Measurements from ENCODE around the gene FDXR.
"Not testable (repeated sequence)": the region's sequence is repeated elsewhere in the genome, so short reads cannot be mapped to it uniquely, and the experiment has no call there.

FDXR gene, protein sequence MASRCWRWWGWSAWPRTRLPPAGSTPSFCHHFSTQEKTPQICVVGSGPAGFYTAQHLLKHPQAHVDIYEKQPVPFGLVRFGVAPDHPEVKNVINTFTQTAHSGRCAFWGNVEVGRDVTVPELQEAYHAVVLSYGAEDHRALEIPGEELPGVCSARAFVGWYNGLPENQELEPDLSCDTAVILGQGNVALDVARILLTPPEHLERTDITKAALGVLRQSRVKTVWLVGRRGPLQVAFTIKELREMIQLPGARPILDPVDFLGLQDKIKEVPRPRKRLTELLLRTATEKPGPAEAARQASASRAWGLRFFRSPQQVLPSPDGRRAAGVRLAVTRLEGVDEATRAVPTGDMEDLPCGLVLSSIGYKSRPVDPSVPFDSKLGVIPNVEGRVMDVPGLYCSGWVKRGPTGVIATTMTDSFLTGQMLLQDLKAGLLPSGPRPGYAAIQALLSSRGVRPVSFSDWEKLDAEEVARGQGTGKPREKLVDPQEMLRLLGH

DNA sequence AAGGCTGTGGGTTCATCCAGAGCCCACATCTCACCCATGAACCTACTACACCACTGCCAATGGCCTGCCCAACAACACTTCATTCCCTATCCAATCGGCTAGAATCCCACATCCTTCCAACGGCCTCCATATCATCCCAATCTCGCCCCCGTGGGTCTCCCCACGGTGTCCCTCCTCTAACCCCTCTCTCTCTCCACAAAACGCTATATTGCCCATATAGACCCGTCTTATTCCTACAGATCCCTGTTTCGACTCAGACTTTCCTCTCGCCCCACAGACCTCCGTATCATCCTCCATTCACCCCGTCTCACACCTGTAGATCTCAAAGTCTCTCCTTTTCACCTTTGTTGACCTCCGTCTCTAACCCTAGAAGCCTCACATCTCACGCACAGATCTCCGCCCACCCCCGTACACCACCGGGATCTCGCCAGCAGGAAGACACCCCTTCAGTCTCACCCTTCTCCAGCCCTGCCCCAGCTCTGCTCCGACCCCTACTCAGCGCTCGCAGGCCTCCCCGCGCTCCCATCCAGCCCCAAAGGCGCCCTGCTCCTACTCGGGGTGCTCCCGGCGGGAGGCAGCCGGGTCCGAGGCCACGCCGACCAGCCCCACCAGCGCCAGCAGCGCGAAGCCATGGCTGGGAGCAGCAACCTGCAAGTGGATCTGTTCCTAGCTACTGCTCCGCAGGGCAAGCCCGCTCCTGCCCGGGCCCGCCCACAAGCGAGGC, at the start of gene FDXR:
Gene FDXR (minus strand): TSS at position 682 of the 724 bp plus-strand sequence. CDS start 50 bp downstream, at position 632.
- no peak for DNase-seq (ENCODE audit: low spot score)

DNA sequence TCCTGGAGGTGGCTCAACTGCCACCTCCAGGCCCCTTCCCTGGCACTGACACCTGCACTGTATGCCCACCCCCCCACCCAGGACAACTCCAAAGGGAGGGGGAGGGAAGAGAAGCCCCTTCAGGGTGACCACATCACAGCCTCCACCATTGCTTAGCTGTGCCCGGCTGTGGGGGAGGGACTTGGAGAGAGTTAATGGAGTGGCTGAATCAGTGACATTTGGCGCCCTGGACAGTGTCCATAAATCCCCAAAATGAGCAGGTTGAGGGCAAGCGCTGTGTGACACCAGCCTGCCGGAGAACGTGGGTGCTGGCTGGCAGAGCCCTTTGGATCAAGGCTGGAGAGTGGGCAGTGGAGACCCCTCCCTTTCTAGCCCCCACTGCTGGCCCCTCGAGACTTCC, 49.4 kb upstream of the FDXR start:
- no peak for DNase-seq (ENCODE audit: low spot score)

DNA sequence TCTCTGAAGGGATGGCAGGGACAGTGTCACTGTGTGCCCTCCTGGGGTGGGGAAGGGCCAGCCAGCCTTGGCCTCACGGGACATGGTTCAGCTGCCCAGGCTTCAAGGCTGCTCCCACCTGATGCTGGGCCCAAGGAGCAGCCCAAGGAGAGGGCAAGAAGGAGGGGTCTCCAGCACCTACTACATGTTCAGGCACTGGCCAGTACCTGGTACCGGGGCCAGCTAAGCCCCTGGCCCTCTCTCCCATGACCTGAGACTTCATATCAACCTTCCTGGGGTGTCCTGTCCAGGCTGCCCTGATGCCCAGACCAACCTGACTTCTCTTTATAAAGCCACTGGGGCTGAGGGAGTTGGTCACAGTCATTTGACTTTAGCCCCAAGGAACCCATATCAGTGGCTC, 49.0 kb upstream of the FDXR start:
- no peak for DNase-seq (ENCODE audit: low spot score)

DNA sequence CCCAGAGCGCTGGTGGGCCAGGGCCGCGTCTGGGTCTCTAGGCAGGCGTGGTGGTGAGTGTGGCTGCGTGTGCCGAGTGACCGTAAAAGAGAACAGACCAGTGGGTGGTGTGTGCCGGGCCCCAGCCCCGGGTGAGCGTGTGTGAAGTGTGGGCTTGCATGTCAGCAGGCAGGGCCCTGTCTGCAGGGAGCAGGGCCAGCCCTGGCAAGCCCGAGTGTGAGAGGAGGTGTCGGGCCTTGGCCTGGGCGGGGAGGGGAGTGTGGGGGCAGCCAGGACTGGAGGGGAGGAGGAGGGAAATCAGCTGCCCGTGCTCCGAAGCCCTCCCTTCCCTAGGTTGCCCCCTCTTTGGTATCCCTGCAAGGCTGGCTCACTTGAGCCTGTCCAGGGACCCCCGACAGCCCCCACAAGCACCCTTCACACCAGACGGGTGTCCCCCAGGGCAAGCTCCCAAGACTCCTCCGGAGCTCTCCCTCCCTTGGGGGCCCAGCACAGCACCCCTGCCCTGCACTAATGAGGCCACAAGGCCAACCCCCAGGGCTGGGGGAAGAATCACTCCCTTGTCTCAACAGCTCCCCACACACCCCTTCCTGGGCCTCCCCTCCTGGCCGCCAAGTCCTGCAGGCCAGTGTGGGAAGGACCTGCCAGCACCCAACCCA, 48.4 kb upstream of the FDXR start:
- no peak for DNase-seq (ENCODE audit: low spot score)

DNA sequence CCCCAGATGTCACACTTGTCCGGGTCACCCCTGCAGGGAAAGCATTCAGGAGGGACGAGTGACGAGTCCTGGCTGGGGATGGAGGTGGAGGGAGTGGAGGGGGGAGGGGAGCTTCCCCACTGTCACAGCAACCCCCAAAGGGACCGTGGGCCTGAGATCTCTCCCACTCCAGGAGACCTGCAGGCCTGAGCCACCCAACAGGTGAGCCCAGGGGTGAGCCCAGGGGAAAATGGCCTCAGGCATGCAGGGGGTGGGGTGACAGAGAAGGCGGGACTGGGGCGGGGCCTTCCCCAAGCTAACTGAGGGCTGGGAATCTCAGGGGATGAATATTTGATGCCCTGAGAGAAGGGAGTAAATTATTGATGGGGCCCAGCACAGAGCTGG, 47.8 kb upstream of the FDXR start:
- DNase-seq (ENCODE audit: low spot score) = peak; percentile 63

DNA sequence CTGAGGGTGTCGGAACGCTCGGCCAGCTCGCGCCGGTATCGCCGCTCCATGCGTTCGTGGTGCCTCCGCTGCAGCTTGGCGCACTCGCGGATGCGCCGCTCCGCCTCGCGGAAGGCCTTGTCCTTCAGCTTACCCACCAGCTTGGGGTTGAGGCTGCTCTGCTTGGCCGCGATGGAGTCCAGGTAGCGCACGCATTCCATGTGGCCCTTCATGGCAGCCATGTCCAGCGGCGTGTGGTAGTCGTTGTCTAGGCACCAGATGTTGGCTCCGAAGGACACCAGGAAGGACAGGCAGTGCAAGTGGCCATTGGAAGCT, 47.5 kb upstream of the FDXR start:
- DNase-seq (ENCODE audit: low spot score) = no peak

DNA sequence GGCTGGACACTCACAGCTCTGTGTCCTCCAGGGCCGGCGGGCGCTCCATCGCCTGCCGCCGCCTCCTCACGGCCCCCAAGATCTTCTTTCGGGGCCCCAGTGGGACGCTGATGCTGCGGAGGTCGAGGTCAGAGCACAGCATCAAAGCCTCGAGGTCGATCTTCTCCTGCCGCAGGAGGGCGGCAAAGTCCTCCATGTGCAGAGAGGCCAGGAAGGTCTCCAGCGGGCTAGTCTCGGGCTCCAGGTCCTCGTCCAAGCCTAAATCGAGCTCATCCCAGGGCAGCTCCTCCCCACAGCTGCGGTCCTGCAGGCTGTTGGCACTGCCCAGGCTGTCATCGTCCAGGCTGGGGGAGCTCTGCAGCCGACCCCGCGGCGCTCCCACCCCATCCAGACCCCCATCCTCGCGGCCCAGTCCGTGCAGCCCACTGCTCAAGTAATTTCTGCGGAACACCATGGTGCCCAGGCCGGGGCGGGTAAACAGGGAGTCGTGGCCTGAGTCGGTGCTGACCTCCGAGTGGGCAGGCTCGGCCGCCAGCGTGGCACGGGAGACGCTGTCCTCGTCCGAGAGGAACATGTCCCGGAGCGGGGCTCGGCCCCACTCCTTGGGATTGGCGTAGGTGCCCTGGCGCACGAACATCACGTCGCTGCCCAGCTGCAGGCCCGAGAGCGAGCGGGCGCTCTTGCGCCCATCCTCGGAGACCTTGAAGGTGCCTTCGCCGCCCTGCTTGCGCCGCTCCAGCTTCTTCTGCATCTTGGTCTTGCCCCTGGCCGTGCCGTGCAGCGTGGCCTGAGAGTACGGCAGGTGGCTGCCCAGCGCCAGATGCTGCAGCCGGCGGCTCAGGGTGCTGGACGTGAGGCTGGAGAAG, 46.9 kb upstream of the FDXR start:
- DNase-seq (ENCODE audit: low spot score) = peak; percentile 82

DNA sequence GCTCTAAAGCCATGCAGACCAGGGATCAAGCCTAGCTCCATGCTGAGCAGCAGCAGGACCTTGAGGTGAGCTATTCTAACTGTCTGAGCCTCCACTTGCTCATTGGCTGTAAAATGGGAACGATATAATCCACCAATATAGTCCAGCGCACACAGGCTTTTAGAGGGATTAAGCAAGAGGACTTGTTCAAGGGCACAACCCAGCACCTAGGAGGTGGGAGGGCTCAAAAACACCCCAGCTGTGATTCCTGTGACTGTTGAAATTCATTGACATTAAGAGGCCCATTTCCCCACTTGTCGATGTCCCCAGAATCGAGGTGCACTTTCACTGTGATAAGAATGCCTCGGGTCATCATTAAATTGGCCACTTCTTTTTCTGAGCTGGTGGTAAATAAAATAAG, 46.1 kb upstream of the FDXR start:
- DNase-seq (ENCODE audit: low spot score) = no peak

DNA sequence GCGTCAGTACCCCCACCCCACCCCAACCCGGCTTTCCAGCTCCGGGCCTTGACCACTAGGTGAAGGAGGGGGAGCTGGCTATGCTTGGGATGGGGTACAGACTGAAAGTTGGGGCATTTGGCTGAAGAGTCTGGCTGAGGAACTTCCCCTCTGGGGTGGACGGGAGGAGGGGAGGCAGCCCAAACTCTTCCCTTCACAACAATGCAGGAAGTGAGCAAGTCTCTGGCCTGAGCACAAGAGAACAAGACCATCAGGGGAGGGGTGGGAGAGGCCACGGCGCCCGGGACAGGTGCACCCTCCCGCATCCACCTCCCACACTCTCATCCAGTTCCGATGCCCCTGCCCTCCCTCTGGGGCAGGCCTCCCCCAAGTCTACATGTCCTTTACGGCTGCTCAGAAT, 44.6 kb upstream of the FDXR start:
- DNase-seq (ENCODE audit: low spot score) = no peak

DNA sequence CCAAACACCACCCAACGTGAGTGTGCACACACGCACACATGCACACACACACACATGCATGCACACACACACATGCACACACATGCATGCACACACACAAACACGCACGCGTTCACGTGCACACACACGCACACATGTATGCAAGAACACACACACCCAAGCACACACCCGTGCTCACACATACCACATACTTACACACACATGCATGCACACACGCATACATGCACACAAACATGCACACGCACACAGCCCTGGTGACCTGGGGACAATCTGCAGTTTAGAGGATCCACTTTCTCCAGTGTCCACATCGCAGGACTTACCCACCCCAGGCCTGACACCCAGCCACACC, 44.0 kb upstream of the FDXR start:
- no peak for DNase-seq (ENCODE audit: low spot score)

DNA sequence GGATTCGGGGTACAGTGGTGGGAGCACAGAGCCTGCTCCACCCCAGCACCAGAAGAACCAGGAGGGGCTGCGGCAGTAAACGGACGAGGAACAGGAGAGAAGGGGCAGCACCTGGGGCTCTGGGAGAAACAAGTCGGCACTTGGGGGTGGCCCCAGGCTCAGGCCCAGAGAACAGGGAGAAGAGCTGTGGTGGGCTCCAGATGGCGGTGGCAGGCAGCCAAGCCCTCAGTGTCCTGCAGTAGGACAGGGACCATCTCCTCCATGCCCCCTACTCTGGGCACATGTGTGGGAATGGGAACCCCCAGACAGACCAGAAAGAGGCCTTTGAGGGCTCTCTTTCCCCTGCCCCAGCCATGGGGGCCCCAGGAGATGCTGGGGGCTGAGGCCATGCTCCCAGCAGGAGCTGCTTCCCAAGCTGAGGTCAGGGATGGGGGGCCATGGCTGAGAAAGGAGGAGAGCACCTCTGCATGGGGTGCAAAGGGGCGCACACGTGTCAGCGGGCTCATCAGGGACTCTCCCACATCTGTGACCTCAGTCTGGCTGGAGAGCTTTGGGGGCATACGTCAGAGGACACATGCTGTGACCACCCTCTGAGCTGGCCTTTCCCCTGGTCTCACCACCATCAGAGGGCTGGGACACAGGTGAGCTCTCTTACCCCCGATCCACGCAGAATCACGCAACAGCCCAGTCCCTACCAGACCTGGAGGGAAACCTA, 43.5 kb upstream of the FDXR start:
- no peak for DNase-seq (ENCODE audit: low spot score)

DNA sequence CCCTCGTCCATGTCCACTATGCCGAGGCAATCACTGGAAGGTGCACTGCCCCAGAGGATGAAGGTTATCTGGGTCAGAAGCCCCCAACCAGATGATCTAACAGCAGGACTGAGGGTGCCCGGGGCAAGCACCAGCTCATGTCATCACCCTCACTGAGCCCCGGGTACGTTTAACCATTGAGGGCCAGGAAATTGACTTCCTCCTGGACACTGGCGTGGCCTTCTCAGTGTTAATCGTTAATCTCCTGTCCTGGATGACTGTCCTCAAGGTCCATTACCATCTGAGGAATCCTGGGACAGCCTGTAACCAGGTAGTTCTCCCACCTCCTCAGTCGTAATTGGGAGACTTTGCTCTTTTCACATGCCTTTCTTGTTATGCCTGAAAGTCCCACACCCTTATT, 38.6 kb upstream of the FDXR start:
- not testable (repeated sequence) for DNase-seq (ENCODE audit: low spot score)

DNA sequence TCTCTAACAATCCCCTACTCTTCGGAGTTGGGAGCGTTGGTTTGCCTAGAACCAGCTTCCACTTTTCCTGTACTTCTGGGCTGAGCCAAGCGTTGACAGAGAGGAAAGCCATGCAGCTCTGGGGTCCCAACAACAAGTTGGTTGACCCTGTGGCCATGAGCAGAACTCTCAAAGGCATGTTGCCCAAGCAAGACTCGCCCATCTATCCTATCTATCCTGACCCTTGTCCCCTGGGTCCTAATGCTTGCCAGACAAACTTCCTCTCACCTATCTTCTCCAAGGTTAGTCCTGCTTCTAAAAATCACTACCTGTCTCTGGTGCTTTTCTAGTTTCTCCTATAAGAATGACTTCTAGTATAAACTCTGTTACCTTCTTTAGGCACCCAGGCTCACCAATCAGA, 36.3 kb upstream of the FDXR start:
- DNase-seq (ENCODE audit: low spot score) = not testable (repeated sequence)

DNA sequence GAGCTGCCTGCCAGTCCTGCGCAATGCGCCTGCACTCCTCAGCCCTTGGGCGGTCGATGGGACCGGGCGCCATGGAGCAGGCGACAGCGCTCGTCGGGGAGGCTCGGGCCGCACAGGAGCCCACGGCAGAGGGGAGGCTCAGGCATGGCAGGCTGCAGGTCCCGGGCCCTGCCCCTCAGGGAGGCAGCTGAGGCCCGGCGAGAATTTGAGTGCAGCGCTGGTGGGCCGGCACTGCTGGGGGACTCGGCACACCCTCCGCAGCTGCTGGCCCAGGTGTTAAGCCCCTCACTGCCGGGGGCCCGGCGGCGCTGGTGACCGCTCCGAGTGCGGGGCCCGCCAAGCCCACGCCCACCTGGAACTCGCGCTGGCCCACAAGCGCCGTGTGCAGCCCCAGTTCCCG, 34.2 kb upstream of the FDXR start:
- no peak for DNase-seq (ENCODE audit: low spot score)

DNA sequence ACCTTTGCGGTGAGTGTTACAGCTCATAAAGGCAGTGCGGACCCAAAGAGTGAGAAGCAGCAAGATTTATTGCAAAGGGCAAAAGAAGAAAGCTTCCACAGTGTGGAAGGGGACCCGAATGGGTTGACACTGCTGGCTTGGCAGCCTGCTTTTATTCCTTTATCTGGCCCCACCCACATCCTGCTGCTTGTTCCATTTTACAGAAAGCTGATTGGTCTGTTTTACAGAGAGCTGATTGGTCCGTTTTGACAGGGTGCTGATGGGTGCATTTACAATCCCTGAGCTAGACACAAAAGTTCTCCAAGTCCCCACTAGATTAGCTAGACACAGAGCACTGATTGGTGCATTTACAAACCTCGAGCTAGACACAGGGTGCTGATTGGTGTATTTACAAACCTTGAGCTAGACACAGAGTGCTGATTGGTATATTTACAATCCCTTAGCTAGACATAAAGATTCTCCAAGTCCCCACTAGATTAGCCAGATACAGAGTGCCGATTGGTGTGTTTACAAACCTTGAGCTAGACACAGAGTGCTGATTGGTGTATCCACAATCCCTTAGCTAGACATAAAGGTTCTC, 33.5 kb upstream of the FDXR start:
- DNase-seq (ENCODE audit: low spot score) = not testable (repeated sequence)

DNA sequence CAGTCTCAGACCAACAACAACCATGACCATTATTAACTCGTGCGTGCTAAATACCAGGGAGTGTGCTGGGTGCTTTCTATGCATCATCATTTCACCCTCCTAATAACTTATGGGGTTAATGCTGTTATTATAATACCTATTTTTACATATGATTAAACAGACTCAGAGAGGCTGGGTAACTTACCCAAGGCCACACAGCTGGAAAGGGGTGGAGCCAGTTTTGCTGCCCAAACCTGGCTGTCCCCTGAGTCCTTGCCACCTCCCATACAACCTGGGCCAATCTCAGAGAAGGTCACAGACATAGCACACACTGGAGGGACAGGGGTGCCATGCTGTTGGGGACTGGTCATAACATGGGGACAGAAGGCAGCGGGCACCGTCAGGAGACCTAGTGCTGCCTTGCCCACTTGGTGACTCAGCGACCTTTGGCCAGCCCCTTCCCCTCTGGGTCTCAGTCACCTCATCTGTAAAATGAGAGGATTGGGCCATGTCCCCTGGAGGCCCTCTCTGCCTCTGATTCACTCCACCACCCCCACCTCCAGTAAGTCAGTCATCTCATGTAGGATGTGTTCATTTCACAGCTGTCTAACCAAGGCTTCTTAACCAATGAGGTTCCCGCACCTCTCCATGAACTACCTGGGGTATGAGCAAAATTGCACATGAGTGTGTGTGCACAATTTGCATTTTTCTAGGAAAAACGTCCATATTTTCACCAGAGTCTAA, 32.1 kb upstream of the FDXR start:
- DNase-seq (ENCODE audit: low spot score) = no peak

DNA sequence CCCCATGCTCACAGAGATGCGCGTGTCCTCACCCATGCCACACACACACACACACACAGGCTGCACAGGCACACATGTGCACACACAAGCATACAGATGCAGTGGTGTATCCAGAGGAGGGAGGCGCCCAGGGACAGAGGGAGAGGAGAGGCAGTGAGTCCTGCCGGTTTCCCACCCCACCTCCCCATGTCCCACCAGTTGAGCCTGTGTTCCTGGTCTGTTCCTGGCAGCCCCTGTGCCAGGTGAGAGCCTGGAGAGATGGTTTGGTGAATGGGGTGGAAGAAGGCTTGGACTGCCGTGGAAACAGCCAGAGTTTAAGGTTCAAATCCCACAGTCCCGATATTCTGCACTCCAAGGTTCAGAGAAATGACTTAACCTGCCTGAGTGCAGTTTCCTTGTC, 30.9 kb upstream of the FDXR start:
- no peak for DNase-seq (ENCODE audit: low spot score)

DNA sequence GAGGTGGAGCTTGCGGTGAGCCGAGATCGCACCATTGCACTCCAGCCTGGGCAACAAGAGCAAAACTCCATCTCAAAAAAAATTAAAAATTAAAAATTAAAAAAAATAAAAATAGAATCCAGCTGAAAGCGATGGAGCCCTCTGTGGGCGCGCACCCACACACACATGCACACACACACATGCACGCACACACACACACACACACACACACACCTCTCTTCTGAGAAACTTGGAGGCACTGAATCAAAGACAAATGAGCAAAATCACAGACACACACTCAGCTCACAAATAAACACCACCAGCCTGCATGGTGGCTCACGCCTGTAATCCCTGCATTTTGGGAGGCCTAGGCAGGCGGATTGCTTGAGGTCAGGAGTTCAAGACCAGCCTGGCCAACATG, 30.2 kb upstream of the FDXR start:
- DNase-seq (ENCODE audit: low spot score) = no peak

DNA sequence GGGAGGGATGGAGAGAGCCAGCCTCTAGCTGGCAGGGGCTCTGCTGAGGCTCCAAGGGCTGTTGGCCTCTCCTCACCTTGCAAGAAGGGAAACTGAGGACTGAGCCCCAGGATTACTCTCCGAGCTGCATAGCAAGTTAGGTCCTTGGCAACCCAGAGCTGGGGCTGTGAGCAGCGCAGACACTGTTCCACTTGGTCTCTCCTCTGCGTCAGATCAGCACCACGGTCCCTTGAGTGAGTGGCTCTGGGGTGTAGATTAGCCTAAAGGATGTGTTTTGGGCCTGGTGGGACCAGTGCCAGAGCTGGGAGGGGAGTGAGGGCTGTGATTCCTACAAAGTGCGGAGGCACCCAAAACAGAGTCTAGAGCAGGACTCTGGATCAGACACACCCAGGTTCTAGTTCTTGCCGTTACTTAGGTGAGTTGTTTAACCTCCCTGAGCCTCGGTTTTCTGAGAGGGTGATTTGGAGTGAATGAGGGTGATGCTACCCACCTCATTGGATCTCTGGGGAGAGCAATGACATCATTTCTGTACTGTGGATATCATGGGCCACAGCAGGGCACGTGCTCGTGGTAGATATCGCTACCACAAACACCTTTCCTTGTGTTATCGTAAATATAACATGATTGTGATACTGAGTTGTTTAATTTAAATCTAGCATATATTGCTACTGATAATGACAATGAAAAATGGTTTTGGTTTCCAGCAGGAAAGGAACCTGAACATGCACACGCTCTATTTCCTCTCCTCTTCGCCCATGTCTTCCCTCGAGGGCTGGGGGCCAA, 28.8 kb upstream of the FDXR start:
- DNase-seq (ENCODE audit: low spot score) = no peak

DNA sequence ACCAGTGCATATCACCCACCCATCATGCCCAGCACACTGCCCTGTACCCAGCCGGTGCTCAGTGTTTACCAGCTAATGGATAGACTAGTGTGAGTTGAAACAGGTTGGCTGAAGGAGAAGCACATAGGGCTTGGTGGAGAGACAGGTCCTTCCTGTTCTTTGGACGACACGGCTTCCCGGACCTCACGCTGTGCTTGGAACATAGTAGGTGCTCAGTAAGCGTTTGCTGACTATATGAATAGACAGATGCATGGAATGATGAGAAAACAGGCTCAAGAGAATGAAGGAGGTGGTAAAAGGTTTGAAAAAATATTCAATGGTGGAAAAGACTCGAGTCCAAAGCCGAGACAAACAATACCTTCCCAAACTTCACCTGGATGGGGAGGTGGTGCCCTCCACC, 27.4 kb upstream of the FDXR start:
- DNase-seq (ENCODE audit: low spot score) = no peak
